Endometrial microvascular endothelial cells (primary cell): ENCODE data around the gene CIDEB. TPM values are rescaled to one million over a fixed set of nuclear protein-coding genes. Genes with fewer than 3 reads are reported as not detected.

Source experiments
- in situ Hi-C: cut with HindIII; loops from 2 replicates; pipeline ENCODE4 v1.10.0; 2017; ENCODE audit warnings: low sequenced_read_pairs, low pct_unique_long_range_greater_than_20kb; ENCODE audit errors: inconsistent ontology term
- total RNA-seq: library from RNA; depleted of rRNA; stranded (reverse); fragments of >200 nt; gene quantifications from one replicate; pipeline ENCODE4 v1.2.3, GENCODE V29; 2015; ENCODE audit errors: inconsistent ontology term

Gene CIDEB
- total RNA-seq, 1 donor from 2014 or later = 20.7 TPM

DNA sequence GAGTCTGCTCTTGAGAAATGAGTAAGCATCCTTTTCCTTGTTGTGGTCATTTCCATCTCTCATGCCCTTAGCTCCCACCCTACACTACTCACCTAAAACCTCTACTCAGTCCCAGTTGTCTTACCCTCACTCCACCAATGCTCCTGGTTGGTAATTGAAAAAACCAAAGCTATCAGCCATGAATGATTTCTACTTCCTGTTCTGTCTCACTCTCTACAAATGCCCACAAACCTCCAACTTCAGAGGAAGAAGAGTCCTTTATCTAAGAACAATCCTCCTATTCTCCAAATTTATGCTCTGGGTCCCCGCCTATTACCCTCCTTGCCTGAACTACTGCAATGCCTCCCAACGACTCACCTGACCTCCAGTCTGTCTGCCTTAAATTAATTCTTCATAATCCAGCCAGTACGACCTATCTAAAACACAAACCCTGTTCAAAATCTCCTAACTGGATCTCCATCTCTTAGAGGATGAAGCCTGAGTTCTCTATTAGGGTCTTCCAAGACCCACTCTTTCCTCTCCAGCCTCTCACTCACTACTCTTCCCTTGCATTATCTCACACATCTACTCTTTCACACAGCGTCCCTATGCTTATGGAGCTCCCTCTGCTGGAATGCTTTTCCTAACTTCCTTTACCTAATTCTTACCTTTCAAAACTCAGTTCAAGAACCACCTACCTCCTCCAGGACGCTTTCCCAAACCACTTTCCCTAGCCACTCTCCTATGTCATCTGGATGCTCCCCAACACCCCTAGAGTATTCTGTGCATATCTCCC, 10.4 kb downstream of the CIDEB start:
- in situ Hi-C loops = loop anchor here (10.0 kb wide), 1 partner anchor 93 kb away; the partner anchor contains the start of gene TSSK4

DNA sequence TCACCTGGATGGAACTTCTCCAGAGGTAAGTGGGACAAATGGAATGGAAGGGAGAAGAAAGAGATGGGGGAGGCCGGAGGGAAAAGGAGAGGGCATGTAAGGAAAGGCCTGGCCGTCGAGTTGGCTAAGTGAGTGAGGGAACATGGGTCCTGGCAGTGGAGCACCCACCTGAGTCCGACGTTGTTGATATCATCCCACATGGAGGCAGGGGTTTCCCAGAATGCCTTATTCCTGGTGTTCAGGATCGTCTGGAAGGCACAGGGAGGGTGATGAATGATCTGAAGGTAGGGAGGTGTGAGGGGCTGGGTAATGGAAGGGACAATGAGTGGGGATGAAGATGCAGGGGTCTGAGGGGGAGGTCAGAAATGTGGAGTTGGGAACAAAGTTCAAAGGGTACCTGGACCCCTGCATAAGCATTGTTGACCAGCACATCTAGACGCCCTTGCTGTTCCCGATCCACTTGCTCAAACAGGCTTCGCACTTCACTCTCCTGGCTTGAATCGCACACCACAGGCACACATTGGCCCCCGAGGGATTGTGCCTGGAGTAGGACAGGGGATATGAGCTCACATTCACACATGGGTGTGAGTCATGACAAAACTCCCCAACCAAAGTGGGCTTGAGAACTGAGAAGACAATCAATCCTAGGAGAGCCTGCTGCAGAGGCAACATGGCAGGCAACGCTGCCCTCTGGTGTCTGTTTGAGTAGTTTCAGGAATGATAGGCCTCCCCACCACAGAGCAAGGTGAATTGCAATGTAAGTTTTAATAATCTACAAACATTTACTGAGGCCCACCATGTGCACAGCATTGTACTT, 11.2 kb downstream of the CIDEB start:
- in situ Hi-C loops = loop anchor here (10.0 kb wide), 1 partner anchor 92 kb away; the partner anchor contains the start of gene TSSK4

DNA sequence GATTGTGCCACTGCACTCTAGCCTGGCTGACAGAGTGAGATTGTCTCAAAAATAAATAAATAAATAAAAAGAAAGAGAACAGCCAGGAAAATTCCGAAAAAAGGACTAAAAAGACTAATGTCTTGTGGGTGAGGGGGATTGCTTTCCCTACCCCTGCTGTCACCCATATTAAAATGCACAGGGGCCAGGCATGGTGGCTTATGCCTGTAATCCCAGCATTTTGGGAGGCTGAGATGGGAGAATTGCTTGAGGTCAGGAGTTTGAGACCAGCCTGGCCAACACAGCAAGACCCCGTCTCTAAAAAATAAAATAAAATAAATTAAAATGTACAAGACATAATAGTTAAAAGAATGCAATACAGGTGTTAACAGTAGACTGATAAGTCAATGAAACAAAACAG, 14.3 kb downstream of the CIDEB start:
- in situ Hi-C loops = loop anchor here (10.0 kb wide), 1 partner anchor 89 kb away; the partner anchor contains the start of gene TSSK4

DNA sequence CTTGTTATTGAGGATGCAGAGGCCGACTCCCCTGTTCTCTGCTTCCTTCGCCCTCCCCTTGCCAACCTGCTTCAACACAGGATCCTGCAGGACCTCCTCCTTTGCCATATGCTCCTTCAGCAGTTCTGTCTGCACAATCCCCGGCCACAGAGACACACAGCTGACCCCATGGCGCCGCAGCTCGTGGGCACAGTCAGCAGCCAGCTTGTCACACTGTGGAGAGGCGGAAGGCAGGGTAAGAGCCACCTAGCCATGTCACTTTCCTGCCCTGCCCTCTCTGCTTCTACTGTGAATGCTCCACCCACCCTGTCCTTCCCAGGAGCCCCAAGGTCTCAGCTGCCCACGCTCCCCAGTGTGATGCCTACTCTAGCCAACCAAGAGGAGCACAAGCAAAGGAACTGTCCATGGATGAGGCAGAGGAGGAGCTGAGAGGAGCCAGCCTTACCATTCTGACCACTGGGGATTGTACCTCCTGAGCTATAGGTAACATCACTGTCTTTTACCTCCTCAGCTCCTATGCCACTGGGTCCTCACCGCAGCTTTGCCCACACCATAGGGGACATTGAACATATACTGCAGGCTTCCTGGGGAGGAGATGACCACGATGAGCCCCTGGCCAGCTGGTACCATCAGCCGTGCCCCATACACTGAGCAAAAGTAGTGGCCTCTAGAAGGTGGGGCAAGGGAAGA, 15.5 kb downstream of the CIDEB start:
- in situ Hi-C loops = loop anchor here (10.0 kb wide), 1 partner anchor 87 kb away; the partner anchor contains the start of gene TSSK4

DNA sequence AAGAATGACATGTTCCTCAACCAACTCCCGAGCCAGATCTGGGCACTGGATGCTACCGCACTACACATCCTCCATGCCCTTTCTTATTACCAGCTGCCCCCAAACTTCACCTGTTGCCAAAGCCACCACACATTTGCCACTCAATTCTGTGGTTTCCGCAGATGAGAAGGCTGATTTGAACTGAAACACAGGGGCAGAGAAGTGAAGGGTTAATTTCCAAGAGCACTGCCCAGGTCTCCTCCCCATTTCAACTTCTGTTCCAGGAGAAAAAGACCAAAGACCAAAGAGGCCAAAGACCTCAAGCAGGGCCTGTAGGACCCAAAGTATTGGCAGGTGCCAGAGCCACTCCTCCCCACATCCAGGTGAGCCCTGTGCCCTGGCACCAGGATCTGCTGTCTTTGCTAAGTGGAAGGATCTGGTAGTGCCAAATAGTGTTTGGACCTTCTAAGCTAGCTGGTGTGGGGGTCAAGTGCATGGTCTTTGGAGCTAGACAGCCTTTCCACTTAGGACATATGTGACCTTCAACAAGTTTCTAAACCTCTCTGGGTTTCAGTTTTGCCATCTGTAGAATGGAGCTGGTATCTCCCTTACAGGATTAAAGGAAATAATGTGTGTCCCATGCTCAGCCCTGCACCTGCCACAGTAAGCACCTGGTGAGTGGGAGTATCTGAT, 16.2 kb downstream of the CIDEB start:
- in situ Hi-C loops = loop anchor here (10.0 kb wide), 1 partner anchor 87 kb away; the partner anchor contains the start of gene TSSK4

DNA sequence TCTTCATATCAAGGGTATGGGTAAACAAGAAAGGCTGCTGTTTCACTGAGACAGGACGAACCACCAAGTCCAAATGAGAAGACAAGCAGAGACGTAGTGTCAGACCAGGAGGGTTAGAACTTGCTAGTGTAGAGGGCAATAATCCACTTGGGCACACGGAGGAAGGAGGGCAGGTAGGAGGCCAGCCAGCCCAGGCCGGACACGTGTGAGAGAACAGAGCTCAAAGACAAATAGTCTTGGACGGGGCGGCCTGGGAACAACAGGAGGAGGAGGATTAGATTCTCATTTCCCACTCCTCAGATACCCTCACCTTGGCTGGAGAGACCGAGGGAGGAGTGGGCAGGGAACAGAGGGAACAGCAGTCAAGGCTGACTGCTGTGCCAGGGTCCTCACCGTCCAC, 17.0 kb downstream of the CIDEB start:
- in situ Hi-C loops = loop anchor here (10.0 kb wide), 1 partner anchor 86 kb away; the partner anchor contains the start of gene TSSK4

DNA sequence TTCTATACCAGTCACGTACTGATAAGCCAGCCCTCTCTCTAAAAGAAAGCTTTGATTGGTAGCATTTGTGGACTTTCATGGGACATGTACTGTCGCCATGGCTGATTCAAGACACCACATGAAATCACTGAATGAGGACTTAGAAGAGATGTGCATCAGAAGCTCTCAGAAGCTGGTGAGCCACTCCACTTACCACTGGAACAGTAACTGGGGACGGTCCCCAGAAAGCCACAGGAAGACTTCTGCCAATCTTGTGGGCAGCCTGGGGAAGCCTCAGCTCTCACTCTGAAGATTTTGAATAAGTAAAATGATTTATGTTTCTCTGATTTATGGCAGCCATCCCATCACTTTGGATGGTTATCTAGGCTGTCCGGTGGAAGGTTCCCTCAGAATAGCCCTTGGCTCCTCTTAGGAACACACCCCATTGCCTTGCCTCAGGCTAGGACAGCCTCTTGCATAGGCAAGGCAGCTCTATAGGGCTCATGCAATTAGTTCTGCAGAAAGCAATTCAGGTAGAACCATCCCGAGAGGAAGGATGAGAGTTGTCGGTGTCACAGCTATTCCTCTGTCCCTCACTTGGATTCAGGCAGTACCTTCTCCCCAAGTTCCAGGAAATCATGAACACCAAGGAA, 18.0 kb downstream of the CIDEB start:
- in situ Hi-C loops = loop anchor here (10.0 kb wide), 1 partner anchor 85 kb away; the partner anchor contains the start of gene TSSK4

DNA sequence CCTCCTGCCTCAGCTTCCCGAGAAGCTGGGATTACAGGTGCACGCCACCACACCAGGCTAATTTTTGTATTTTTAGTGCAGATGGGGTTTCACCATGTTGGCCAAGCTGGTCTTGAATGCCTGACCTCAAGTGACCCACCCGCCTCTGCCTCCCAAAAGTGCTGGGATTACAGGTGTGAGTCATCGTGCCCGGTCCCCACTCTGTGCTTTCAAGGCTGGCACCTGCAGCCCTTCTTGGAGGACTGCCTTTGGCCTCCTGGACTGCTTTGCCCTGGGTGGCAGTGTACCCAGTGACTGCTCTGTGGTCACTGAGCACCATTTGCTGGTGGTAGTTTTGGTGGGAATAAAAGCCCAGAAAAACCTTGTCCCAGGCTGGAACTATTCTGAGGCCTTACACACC, 20.8 kb downstream of the CIDEB start:
- in situ Hi-C loops = no loop called here

DNA sequence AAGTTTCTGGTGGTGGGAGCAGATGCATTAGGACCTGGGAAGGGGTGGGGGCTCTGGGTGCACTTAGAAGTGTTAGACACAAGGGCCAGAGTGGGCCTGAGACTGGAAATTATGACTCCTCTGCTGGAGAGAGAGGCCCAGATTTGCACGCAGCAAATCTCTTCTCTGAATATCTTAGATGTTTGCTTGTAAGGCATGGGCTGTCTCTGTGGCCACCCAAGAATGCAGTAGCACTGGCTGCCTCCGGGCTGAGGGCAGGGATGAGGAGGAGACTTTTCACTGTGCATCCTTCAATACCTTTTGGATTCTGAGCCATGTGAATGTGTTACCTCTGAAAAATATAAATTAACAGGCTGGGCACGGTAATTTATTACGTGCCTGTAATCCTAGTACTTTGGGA, 22.4 kb downstream of the CIDEB start:
- in situ Hi-C loops = no loop called here

DNA sequence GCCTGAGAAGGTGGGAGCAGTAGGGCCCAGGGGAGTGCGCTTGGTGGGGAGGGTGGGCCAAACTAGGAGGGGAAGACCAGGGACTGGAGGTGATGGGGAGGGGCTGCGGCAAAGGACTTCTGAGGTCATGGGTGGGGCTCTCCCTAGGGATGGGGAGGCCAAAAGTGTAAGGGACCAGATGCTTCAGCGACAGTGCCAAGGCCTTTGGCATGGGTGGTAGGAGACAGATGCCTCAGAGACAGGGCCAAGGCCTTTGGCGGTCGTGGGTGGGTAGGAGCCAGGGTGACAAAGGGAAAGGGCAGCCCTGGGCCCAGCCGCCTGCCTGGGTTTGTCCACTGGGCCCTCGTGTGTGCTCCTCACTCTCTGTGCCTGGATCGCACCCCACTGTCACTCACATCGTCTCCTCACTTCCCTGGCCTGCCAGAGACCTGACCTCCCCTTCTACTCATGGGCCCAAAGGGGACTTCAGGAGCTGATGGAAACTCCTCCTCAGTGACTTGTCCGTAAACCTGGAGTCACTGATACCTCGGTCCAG, 23.2 kb downstream of the CIDEB start:
- in situ Hi-C loops = no loop called here

DNA sequence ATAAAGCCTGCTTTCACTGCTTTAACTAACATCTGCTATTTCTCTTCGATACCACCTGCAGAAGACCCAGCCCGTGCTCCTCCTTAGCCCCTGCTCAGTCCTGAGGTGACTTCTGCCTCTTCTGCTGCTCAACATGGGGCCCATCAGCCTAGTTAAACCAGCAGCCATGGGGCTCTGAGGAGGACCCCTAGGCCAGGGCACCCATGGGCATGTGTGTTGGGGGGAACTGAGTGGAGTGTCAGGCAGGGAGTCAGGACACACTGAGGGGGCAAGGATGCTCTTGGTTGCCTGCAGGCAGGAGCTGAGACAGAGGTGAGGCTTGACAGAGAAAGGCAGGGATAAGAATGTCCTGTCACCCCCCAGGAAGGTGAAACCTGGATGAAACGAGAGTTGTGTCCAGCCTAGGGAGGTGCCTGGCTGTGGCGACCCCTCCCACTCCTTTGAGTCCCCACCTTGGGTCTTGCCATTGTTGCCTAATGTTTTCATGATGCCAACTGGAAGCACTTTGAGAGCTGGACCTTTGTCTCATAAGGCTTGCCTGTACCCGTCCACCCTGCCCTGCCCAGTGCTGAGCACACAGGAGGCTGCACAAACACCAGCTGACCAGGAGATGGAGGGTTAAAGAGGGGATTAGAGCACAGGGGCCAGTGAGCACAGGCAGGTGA, 23.8 kb downstream of the CIDEB start:
- in situ Hi-C loops = no loop called here

DNA sequence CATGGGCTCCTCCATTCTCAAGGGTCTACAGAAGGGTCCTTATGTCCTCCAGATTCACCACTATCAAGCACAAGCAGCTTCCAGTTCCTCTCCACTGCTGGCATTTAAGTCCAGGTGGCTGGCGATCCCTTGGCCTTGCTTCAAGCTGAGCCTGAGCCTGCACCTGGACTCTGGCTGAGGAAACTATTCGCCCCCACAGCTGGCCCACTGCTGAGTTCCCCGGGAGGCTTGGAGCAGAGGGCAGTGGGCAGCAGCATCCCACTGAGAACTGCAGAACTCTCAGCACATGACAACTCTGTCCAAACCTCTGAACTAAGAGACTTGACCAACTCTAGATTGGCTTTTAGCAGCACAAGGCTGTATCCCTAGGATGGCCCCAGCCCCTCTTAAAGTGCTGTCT, 25.0 kb downstream of the CIDEB start:
- in situ Hi-C loops = no loop called here

DNA sequence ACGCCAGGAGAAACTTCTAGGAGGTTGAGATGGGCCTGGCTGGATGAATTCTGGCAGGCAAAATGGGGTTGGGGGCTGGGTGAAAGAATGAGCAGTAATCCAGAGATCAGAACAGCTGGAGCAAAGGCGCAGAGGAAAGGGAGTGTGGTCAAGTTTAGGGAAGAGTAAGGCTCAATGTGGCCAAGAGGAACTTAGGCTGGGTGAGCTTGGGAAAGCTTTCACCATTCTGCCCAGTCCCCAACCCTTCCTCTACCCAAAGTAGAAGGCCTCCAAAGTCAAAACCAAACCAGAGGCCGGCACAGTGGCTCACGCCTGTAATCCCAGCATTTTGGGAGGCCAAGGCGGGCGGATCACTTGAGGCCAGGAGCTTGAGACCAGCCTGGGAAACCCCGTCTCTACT, 26.1 kb downstream of the CIDEB start:
- in situ Hi-C loops = no loop called here

DNA sequence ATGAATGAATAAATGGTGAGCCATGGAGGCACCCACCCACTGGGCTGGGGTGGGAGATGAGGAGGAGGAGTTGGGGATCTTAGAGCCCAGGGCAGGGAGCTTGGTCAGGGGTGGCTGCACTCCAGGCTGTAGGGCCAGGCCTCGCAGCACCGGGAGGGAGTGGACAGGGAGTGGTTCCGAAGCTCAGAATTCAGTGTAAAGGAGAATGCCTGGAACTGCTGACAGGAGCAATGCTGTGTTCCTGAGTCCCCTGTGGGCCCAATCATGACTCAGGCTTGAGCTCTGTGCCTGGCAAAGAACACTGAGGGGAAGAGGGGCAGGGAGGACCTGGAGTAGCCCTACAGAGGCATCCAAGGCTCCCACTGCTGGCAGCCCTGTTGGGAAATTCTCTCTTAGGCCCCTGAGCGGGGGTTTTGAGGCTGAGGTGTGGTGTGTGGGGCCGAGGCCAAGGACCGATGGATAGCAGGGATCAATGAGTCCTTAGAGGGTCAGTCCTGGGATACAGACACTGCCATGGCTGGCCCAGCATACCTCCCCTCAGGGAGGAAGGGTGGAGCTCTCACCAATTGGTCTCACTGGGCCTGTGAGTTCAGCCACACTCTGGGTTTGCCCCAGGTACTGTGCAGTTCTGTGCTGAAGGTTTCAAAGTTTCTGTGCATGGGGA, 26.8 kb downstream of the CIDEB start:
- in situ Hi-C loops = no loop called here

DNA sequence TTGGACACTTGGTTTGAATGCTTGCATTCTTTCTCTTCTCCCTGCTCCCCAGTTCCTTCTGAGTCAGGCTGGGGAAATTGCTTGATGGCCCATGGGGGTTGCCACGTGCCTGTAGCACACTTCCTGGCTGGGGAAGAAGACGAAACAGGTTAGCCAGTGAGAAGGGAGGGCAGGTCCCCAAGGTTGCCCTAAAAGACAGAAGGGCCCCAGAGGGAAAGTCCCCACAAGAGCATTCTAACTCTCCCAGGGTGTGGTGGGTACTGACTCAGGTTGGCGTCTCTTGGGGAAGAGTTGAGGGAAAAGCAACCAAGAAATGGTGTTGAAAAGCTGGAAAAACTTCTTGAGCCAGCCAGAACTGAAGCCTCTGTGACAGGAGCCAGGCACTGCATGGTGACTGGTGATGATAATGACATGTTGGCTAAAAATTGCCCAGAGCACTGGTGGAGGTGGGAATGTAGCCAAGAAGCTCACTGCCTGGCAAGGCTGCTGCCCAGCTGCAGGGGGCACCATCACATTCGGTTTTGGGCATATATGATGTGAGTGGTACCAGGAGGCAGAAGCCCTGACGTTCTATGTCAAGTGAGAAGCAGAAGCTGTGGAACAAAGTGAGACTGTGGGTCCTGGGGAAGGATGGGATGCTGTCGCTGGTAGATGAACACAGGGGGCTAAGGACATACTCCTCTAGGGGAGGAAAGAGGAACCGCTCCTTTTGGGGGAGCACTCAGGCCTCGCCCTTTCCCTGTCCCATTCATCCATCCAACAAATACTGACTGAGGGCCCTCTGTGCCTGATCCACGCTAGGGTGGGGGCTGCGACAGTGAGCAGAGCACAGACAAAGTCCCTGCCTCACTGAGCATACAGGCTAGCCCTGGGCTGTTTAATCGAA, 28.2 kb downstream of the CIDEB start:
- in situ Hi-C loops = no loop called here

DNA sequence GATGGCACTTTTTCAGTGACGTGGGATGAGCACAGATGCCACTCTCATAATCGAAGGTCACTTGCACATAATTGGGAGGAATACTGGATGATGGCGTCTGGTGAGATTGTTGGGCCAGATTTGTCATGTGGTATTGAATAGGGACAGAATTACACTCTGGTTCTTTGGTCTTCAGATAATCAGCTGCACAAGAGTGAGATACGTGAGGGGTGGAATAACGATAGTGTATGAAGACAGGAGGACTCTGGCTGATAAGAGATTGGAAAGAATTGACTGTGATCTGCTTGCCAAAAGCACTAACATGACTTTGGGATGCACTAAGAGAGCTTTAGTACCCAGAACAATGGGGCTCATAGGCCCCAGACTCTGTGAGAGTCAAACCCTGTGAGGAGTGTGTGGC, 29.4 kb downstream of the CIDEB start:
- in situ Hi-C loops = no loop called here
